Fibroblast of skin of left biceps (primary cell): ENCODE results near the gene FAM124A.

ENCODE experiments used
- DNase-seq, 2 experiments: peaks; one replicate each; pipeline ENCODE4 v3.0.0-alpha.2; 2013; ENCODE audit warnings: low read depth in 2 of 2

FAM124A gene

DNA sequence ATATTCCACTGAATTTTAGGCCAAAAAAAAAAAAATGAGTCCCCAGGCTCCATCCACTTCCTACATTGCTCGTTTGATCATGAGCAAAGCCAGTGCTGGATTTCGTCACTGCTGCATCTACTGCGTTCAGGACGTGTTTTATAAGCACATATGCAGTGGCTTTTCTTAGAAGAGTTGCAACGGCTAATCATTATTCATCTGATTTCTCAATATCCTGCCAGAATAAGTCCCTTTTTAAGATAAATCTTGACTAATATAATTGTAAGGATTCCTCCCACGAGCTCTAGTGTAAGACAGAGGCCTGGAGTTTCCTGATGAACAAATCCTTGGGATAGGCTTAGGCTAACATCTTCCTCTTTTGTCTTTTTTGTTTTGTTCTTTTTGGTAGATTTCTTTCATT is 19.5 kb downstream of the FAM124A start:
- no peak for DNase-seq

DNA sequence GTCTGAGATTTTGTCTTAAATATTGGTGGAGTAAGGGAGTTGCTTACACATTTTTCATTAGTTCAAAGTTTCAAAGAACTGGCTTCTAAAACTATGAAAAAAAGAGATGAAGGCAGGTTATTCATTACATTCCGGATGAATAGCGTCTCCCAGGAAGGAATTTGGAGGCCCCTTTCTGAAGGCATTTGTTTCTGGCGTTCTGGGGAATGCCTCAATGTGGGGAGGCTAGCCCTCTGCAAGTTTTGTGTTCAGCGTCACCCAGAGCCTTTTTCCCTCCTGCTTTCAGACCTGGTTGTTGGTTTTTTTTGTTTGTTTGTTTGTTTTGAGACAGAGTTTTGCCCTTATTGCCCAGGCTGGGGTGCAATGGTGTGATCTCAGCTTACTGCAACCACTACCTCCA is 21.0 kb downstream of the FAM124A start:
- DNase-seq = no peak

GRCh38 chr13:51243832-51244231 is 21.6 kb downstream of the FAM124A start:
- no peak for DNase-seq

DNA sequence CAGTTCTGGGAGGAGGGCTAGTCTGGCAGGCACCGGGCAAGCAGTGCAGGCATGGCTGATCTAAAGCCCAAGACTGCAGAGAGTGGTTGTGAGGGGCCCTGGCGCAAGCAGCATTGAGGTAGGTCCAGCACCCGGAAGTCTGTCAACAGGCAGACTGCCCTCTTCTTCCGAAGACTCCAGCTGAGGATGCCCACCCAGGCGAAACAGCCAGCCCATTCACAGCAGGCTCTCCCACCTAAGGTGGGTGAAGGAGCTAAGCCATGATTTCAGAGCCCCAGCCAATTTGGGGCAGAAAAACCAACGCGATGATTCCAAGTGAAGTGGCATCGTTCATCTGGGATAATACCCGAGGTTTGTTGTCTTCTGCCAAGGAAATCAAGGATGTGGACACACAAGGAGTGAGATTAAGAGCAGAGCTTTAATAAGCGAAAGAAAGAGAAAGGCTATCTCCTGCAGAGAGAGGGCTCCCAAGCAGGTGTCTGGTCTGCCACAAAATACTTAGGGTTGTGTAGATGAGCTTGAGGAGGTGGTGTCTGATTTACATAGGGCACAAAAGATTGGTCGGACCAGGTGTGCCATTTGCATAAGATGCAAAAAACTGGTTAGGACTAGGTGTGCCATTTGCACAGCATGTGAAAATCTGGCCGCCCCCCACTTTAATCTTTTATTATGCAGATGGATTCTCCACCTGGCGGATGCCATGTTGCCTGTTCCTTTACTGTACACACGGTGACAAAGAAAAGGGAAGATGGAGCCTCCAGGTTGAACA is 22.6 kb downstream of the FAM124A start:
- no peak for DNase-seq

GRCh38 chr13:51245583-51245982 is 23.4 kb downstream of the FAM124A start:
- no peak for DNase-seq

- no peak for DNase-seq
Observed at GRCh38 chr13:51246025-51246417, 23.8 kb downstream of the FAM124A start.

GRCh38 chr13:51246418-51247277 is 24.4 kb downstream of the FAM124A start:
- no peak for DNase-seq

DNA sequence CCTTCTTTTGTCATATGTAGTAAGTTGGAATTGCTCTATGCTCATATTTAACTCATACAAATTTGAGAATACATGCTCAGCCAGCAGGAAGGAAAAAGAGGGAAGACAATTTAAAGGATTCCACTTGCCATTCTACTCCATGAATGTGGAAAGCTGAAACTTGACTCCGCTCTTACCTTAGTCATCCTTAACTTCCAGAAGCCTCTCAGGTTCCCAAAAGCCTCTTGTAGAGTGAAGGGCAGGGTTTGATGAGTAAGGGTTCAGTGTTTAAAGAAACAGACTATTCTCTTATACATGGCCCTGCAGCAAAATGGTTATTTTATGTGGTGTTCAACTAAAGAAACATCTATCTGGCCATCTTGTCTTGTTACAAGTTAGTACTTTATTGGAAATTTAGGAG is 27.1 kb downstream of the FAM124A start:
- no peak for DNase-seq

DNA sequence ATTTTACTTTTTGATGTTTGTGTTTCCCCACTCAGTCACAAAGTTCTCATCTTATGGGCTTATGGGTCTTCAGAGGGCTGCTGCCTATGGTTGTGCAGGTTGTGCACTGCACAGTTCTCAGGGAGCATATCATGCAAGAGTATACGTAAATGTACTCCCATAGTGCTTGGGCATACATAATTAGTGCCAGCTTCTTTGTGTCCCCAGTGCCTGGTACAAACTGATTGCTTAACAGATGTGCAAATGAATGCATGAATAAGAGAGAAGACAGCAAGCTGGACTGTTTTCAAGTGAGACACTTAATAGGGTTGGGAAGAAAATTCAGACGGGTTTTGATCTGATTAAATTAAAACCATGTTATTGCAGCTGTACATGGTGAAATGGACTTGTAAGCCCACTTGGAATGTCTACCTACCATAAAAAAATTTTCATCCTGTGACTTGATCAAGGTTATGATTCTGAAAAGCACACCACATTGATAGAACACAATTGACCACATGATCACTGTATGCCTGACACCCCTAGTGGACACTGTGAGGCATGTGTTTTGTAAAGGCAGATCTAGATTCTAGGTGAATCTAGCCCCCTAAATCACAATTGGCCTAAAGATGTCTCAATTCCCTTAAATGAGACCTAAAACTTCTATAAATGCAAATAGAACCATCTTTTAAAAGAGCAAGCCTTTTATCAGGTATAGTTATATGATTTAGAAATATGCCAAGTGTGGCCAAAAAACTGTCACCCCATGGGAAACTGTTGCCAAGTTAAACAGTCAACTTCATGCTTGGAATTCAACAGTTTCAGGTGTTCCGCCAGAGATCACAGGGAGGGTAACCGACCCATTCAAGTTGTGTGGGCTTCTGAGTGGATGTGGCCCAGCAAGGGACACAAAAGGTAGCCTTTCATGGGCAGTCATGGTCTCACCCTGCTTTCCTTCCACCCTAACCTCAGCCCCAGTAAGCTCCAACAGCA is 27.9 kb downstream of the FAM124A start:
- DNase-seq = no peak

DNA sequence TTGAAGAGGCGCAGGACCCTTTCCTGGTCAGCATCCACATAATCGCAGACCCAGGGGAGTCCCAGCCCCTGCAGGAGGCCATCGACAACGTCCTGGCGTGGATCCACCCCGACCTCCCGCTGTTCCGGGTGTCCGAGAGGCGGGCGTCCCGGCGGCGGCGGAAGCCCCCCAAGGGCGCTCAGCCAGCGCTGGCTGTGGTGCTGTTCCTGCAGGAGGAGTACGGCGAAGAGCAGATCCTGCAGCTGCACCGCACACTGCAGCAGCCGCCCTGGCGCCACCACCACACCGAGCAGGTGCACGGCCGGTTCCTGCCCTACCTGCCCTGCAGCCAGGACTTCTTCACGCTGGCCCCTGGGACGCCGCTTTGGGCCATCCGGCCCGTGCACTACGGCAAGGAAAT is 29.3 kb downstream of the FAM124A start:
- DNase-seq = no peak

GRCh38 chr13:51252954-51253532 is 30.8 kb downstream of the FAM124A start:
- DNase-seq = no peak

DNA sequence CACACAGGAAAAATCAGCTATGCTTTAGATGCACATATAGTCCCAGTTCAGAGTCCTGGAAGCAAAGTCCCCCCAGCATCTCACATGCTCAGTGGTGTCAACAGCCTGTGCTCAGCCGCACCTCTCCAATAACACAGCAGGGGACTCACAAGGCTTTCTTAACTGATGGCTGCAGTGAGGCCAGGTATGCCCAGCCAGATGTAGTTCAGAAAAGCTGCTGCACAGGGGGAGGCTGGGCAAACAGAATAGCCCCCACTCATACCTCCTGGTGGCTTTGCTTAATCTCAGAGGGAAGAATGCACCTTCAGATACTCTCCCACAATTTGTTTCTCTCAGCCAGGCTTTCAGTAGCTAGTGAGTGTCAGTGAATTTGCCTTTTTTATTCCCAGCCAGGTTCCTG is 33.4 kb downstream of the FAM124A start:
- no peak for DNase-seq

DNA sequence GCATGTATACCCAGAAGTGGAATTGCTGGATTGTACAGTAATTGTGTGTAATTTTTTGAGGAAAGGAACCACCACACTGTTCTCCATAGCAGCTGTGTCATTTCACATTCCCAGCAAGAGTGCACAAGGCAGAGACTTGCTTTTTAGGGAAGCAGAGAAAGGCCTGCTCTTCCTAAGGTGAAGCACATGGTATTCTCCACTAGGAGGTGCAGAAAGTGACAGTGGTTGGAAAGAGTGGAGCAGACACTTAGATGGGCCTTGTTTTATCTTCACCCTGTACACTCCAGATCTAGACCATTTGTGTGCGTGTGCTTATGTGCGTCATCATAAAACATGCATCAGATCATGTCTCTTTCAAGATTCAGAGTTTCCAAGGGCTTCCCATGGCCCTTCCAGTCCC is 35.0 kb downstream of the FAM124A start:
- DNase-seq = no peak

- DNase-seq = no peak
Observed at GRCh38 chr13:51258612-51259548, 36.7 kb downstream of the FAM124A start.

GRCh38 chr13:51260154-51260553 is 38.0 kb downstream of the FAM124A start:
- no peak for DNase-seq

DNA sequence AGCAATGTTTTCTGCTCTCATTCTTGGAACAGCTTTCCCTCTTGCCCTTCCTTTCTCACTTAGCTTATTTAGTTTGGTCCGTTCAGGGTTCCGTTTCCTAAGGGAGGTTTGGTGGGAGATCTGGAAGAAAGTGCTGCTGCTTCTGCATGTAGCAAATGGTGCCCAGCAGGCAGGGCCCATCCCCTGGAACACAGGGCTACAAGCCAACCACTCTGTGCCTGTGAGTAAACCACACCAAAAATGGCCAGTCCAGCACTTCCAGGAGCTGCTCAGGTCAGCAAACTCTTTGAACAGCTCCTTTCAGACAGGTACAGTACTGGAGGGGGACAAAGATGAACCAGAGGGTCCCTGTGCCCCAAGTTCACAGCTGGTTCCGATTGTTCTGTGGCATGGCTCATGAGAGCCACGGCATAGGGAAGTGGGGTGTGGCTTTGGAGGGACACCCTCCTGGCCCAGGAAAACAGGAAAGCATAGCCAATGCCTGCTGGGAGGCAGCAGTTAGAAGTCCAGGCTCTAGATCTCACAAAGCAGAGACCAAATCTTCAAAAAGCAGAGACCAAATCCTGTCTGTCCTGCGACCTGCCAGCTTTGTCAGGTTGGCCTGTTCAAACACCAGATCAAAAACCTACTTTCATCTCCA is 39.5 kb downstream of the FAM124A start:
- no peak for DNase-seq

DNA sequence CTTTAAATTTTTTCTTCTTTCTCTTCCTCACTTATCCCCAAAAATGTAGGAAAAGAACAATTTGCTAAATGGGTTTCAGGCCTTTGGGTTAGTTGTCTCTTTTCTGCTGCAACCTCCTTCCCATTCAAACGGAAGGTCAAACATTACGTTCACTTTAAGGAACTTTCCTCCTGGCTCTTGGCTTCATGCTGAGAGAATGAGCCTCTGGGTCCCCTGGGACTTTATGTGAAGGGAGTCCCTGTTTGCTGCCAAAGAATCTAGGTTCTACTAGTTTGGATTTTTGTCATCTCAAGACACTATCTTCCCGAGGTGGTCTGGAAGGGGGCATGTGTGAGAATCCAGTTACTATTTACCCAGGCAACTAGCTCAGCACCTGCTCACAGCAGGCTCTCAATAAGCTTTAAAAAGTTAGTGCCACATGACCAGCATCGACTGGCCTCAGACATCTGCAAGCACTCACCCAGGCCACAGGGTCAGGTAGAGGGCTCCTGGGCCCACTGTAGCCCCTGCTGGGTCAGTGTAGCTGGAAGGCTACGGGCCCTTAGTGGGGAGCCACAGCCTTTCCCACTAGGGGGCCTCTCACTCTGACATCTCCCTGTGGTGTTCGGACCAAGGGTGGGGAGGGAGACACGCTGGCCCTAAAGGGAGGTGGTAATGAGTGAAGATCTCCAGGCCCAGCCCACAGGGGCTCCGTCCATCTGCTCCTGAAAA is 40.5 kb downstream of the FAM124A start:
- DNase-seq = no peak

- DNase-seq = no peak
Observed at GRCh38 chr13:51266642-51267041, 44.4 kb downstream of the FAM124A start.

DNA sequence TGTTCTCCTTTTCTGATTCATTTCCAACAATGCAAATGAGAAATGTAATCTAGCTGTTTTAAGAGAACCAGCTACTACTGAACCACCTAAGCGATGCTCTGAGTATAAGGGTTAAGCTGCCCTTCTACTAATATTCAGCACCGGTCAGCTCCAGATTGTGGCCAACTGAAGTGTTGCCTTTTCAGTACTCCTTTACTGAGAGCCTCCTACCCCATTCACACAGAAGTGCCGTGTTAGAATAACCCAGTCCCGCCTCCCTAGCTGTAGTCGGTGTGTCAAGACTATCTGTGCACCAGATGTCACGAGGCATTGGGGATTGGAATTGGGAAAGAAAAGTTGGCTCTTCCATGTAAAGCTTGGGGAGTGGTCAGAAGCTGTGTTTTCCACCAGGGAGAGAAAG is 45.4 kb downstream of the FAM124A start:
- no peak for DNase-seq
